OCI-LY1 (cell line): ENCODE measurements around the gene ADGB.

ENCODE experiments used
- CTCF ChIP-seq: fragments of 200-600 bp; sonication (generic), shearing (Covaris generic); IDR thresholded peaks from 2 replicates; pipeline ENCODE4 v1.5.1; 2017; ENCODE audit warnings: mild to moderate bottlenecking, antibody characterized with exemption, low read length, moderate library complexity, mixed read lengths
- EZH2 ChIP-seq: fragments of 200-600 bp; sonication (generic), shearing (Covaris generic); IDR thresholded peaks from 2 replicates; pipeline ENCODE4 v1.8.0; 2017; ENCODE audit warnings: borderline replicate concordance, mixed run types, mild to moderate bottlenecking, antibody characterized with exemption, low read length, moderate library complexity, mixed read lengths

- TF ChIP-seq CTCF = no peak
- no peak for TF ChIP-seq EZH2
Measured at GRCh38 chr6:146840641-146841040, 241.9 kb downstream of the ADGB start.
